Osteoblast (primary cell): ENCODE measurements around the gene GRIA3. TPM values are rescaled to one million over a fixed set of nuclear protein-coding genes. Genes with fewer than 3 reads are reported as not detected.

Experiments used
- DNase-seq: peaks from one replicate; pipeline ENCODE4 v3.0.0; 2011; ENCODE audit warnings: low spot score, mixed read lengths; ENCODE audit not compliant: insufficient read length; ENCODE audit errors: missing footprints
- H2AFZ ChIP-seq: 2 replicates; pipeline ENCODE4 v1.6.0; 2011; ENCODE audit warnings: mild to moderate bottlenecking, low read length
- H3K27ac ChIP-seq: 2 replicates; pipeline ENCODE4 v1.5.1; 2011; ENCODE audit warnings: mild to moderate bottlenecking, low read depth, low read length, moderate library complexity
- H3K27me3 ChIP-seq: 2 replicates; pipeline ENCODE4 v1.6.0; 2012; ENCODE audit warnings: mild to moderate bottlenecking, control low read depth, inconsistent platforms, low read length, moderate library complexity; ENCODE audit not compliant: insufficient read depth
- H3K36me3 ChIP-seq: 2 replicates; pipeline ENCODE4 v1.5.1; 2011; ENCODE audit warnings: mild to moderate bottlenecking, low read length, control low read depth, moderate library complexity; ENCODE audit not compliant: insufficient read depth
- H3K4me1 ChIP-seq: 2 replicates; pipeline ENCODE4 v1.5.1; 2011; ENCODE audit warnings: mild to moderate bottlenecking, low read length, control low read depth, moderate library complexity; ENCODE audit not compliant: insufficient read depth
- H3K4me2 ChIP-seq: 2 replicates; pipeline ENCODE4 v1.6.0; 2011; ENCODE audit warnings: mild to moderate bottlenecking, low read length; ENCODE audit not compliant: insufficient read depth
- H3K4me3 ChIP-seq: fragments of 200-600 bp; sonication (generic); 3 replicates; pipeline ENCODE4 v1.5.1; 2012; ENCODE audit warnings: mild to moderate bottlenecking, low read length, inconsistent platforms; ENCODE audit not compliant: insufficient read depth
- H3K79me2 ChIP-seq: 2 replicates; pipeline ENCODE4 v1.6.0; 2012; ENCODE audit warnings: mild to moderate bottlenecking, low read length, control low read depth, inconsistent platforms; ENCODE audit not compliant: insufficient read depth
- H3K9me3 ChIP-seq: 2 replicates; pipeline ENCODE4 v1.5.1; 2011; ENCODE audit warnings: low read depth, low read length, control low read depth
- H4K20me1 ChIP-seq: 2 replicates; pipeline ENCODE4 v1.6.0; 2012; ENCODE audit warnings: mild to moderate bottlenecking, low read length, control low read depth; ENCODE audit not compliant: insufficient read depth
- total RNA-seq: library from RNA; depleted of rRNA; stranded (reverse); fragments of >200 nt; gene quantifications from 2 replicates; pipeline ENCODE4 v1.2.3, GENCODE V29; 2012
- TF ChIP-seq, protein P1 (sequence below): IDR thresholded peaks from 2 replicates; pipeline ENCODE4 v1.5.1; 2011; ENCODE audit warnings: mild to moderate bottlenecking, low read depth, low read length, moderate library complexity; ENCODE audit errors: extremely low read depth

The GRIA3 gene
- total RNA-seq, 1 donor: 3.3 TPM

DNA sequence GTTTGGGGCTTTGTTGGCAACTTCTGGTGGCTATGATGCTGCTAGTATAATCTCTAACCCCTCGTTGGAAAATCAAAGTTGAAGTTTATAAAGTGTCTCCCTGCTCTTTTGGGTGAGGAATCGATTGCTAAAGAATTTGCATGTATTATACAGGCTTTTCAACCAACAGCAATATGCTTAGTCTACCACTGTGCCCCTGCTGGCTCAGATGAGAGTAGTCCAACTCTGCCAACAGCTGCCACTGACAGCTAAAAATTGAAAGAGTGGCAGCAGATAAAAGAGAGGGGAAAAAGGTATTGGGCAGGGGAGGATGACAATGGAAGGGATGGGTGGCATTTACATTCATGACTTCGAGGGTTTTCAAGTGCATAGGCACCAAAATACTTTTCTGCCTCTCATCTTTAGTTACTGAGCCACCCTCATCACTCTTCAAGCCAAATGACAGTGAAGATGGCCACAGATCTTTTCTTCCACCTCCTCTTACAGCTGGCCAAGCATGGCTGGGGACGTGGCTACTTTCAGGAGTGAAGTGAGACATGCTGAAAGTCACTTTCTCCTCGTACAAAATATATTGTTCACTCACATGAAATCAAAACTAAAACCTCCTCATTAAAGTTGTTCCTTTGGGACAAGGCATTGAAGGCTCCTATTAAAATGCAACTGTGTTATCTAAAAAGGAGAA lies 2.7 kb upstream of the GRIA3 start:
- H4K20me1 ChIP-seq: no peaks in the 10 kb centered on the region
- H3K27me3 ChIP-seq: no peaks in the 10 kb centered on the region
- peaks cover 4% of the 10 kb centered on the region for H3K4me1 ChIP-seq
- H3K4me2 ChIP-seq: no peak overlapping the region
- TF ChIP-seq, protein P1, sequence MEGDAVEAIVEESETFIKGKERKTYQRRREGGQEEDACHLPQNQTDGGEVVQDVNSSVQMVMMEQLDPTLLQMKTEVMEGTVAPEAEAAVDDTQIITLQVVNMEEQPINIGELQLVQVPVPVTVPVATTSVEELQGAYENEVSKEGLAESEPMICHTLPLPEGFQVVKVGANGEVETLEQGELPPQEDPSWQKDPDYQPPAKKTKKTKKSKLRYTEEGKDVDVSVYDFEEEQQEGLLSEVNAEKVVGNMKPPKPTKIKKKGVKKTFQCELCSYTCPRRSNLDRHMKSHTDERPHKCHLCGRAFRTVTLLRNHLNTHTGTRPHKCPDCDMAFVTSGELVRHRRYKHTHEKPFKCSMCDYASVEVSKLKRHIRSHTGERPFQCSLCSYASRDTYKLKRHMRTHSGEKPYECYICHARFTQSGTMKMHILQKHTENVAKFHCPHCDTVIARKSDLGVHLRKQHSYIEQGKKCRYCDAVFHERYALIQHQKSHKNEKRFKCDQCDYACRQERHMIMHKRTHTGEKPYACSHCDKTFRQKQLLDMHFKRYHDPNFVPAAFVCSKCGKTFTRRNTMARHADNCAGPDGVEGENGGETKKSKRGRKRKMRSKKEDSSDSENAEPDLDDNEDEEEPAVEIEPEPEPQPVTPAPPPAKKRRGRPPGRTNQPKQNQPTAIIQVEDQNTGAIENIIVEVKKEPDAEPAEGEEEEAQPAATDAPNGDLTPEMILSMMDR: no peak
- H3K9me3 ChIP-seq: no peaks in the 10 kb centered on the region
- H2AFZ ChIP-seq: no peak overlapping the region
- no peak overlapping the region for H3K4me3 ChIP-seq
- H3K27ac ChIP-seq: no peak overlapping the region
- no peaks in the 10 kb centered on the region for H3K79me2 ChIP-seq
- no peak for DNase-seq
- H3K36me3 ChIP-seq: no peaks in the 10 kb centered on the region

DNA sequence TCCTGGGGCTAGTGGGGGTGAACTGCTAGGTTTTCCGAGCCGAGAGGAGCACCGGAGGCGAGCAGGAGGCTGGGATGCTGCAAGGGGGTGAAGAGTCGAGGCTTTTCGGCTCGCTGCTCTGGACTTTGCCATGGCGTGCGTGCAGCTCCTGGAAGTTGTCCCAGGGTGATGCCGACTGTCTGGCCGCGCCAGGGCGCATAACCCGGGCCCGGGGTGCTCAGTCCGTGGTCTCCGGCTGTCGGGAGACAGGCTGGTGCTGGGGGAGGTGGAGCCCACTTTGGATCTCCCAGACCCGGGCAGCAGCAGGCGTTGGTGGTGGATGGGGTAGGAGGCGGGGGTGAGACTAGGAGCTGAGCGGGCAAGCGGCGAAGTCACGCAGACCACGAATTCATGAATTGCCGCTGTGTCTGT lies 793 bp downstream of the GRIA3 start:
- peak overlapping the region; percentile 38 for H3K27ac ChIP-seq
- no peaks in the 10 kb centered on the region for H3K79me2 ChIP-seq
- no peaks in the 10 kb centered on the region for H4K20me1 ChIP-seq
- no peaks in the 10 kb centered on the region for H3K9me3 ChIP-seq
- TF ChIP-seq, protein P1: no peak
- peak overlapping the region; percentile 73 for H3K4me3 ChIP-seq
- H2AFZ ChIP-seq: peak overlapping the region; percentile 52
- DNase-seq: no peak
- no peaks in the 10 kb centered on the region for H3K36me3 ChIP-seq
- no peaks in the 10 kb centered on the region for H3K27me3 ChIP-seq
- peaks cover 4% of the 10 kb centered on the region for H3K4me1 ChIP-seq
- H3K4me2 ChIP-seq: peak overlapping the region; percentile 83

DNA sequence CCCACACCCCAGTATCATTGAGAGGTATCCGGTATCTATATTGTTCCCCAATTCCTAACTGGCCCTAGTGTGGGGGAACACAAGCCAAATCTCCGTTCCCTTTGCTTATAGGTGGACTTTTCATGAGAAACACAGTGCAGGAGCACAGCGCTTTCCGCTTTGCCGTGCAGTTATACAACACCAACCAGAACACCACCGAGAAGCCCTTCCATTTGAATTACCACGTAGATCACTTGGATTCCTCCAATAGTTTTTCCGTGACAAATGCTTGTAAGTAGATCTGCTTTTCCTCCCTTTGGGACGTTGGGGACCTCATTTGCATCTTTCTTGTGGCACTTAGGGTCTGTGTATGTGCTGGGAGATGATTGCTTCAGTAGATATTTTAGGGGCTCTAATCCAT lies 1.6 kb downstream of the GRIA3 start:
- H2AFZ ChIP-seq: peak overlapping the region; percentile 28
- H4K20me1 ChIP-seq: no peaks in the 10 kb centered on the region
- peaks cover 4% of the 10 kb centered on the region for H3K4me1 ChIP-seq
- no peaks in the 10 kb centered on the region for H3K27me3 ChIP-seq
- H3K36me3 ChIP-seq: no peaks in the 10 kb centered on the region
- no peak overlapping the region for H3K27ac ChIP-seq
- peak overlapping the region; percentile 83 for H3K4me2 ChIP-seq
- DNase-seq: no peak
- TF ChIP-seq, protein P1: no peak
- H3K9me3 ChIP-seq: no peaks in the 10 kb centered on the region
- no peaks in the 10 kb centered on the region for H3K79me2 ChIP-seq
- H3K4me3 ChIP-seq: peak overlapping the region; percentile 73

DNA sequence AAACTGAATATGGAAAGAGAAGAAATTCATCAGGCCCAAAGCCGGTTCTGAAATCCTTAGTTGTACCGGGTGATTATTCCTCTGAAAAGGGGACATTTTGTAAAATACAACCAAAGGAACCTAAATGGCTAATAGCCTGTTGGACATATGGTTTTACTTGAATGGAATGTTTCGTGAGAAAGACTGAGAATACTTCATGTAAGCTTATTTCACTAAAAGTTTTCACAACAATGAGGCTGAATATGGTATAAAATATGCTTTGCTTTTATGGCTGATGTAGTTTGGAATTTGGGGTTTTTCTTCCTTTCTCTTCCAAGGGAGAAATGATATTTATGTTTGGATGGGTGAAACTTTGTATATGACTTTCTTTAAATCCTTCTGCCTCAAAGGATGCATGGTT lies 2.7 kb downstream of the GRIA3 start:
- H4K20me1 ChIP-seq: no peaks in the 10 kb centered on the region
- peaks cover 4% of the 10 kb centered on the region for H3K4me1 ChIP-seq
- H3K9me3 ChIP-seq: no peaks in the 10 kb centered on the region
- H3K27ac ChIP-seq: no peak overlapping the region
- H3K4me2 ChIP-seq: no peak overlapping the region
- TF ChIP-seq, protein P1: no peak
- H3K36me3 ChIP-seq: no peaks in the 10 kb centered on the region
- no peak overlapping the region for H3K4me3 ChIP-seq
- DNase-seq: no peak
- no peaks in the 10 kb centered on the region for H3K79me2 ChIP-seq
- no peaks in the 10 kb centered on the region for H3K27me3 ChIP-seq
- H2AFZ ChIP-seq: no peak overlapping the region
